ENCODE measurements around the gene PTPRZ1. TPM values are rescaled to one million over a fixed set of nuclear protein-coding genes. Genes with fewer than 3 reads are reported as not detected.

Gene PTPRZ1
- total and polyA plus RNA-seq, 9 donors: 0.45 to 2.0 (median 0.83) TPM

- intact Hi-C loops (cut with DNase I): no loop called here
- Histone ChIP-seq H3K4me1 (ENCODE audit: insufficient read depth) (no peaks in the 10 kb centered on the region), H3K4me3 (no peak overlapping the region), H3K27ac (no peak overlapping the region), H3K9me3 (no peaks in the 10 kb centered on the region), H3K36me3 (no peaks in the 10 kb centered on the region), H3K27me3 (no peaks in the 10 kb centered on the region)
- 86 to 96% (median 92%) methylated on average over 1 of the region's 1 CpG for WGBS, 3 donors
- TF ChIP-seq POLR2A (IDR thresholded peaks at IDR 0.05) (no peak), CTCF (IDR thresholded peaks at IDR 0.05) (no peak), EP300 (IDR thresholded peaks at IDR 0.05) (no peak)
- no peak for DNase-seq
Measured at GRCh38 chr7:122067077-122067476, 194.1 kb downstream of the PTPRZ1 start.

- WGBS, 3 donors: 79 to 88% (median 82%) methylated on average over 1 of the region's 1 CpG
- intact Hi-C loops (cut with DNase I): no loop called here
- no peak for DNase-seq
- H3K4me1 ChIP-seq (ENCODE audit: insufficient read depth): no peaks in the 10 kb centered on the region
- no peaks in the 10 kb centered on the region for H3K27me3 ChIP-seq
- H3K36me3 ChIP-seq: no peaks in the 10 kb centered on the region
- H3K4me3 ChIP-seq: no peak overlapping the region
- no peak overlapping the region for H3K27ac ChIP-seq
- no peaks in the 10 kb centered on the region for H3K9me3 ChIP-seq
- TF ChIP-seq CTCF (IDR thresholded peaks at IDR 0.05) (no peak), POLR2A (IDR thresholded peaks at IDR 0.05) (no peak), EP300 (IDR thresholded peaks at IDR 0.05) (no peak)
Measured at GRCh38 chr7:122068046-122068445, 195.1 kb downstream of the PTPRZ1 start.

- TF ChIP-seq POLR2A (IDR thresholded peaks at IDR 0.05) (no peak), CTCF (IDR thresholded peaks at IDR 0.05) (no peak), EP300 (IDR thresholded peaks at IDR 0.05) (no peak)
- Histone ChIP-seq H3K9me3 (no peaks in the 10 kb centered on the region), H3K36me3 (no peaks in the 10 kb centered on the region), H3K27me3 (no peaks in the 10 kb centered on the region), H3K4me3 (no peak overlapping the region), H3K27ac (no peak overlapping the region), H3K4me1 (ENCODE audit: insufficient read depth) (no peaks in the 10 kb centered on the region)
- intact Hi-C loops (cut with DNase I): no loop called here
- no peak for DNase-seq
- WGBS, 3 donors: 63 to 65% (median 64%) methylated on average over 3 of the region's 3 CpGs
Measured at GRCh38 chr7:122068999-122069398, 196.0 kb downstream of the PTPRZ1 start.

GRCh38 chr7:122070062-122070461 lies 197.1 kb downstream of the PTPRZ1 start:
- Histone ChIP-seq H3K9me3 (no peaks in the 10 kb centered on the region), H3K27ac (no peak overlapping the region), H3K4me1 (ENCODE audit: insufficient read depth) (no peaks in the 10 kb centered on the region), H3K27me3 (no peaks in the 10 kb centered on the region), H3K4me3 (no peak overlapping the region), H3K36me3 (no peaks in the 10 kb centered on the region)
- DNase-seq: no peak
- WGBS, 3 donors: 61 to 67% (median 62%) methylated on average over 1 of the region's 1 CpG
- TF ChIP-seq POLR2A (IDR thresholded peaks at IDR 0.05): no peak
- no peak for TF ChIP-seq CTCF (IDR thresholded peaks at IDR 0.05)
- TF ChIP-seq EP300 (IDR thresholded peaks at IDR 0.05): no peak
- intact Hi-C loops (cut with DNase I): no loop called here

- intact Hi-C loops (cut with DNase I): no loop called here
- no peak for DNase-seq
- Histone ChIP-seq H3K4me3 (no peak overlapping the region), H3K27me3 (no peaks in the 10 kb centered on the region), H3K4me1 (ENCODE audit: insufficient read depth) (no peaks in the 10 kb centered on the region), H3K36me3 (no peaks in the 10 kb centered on the region), H3K27ac (no peak overlapping the region), H3K9me3 (no peaks in the 10 kb centered on the region)
- 84 to 89% (median 87%) methylated on average over 3 of the region's 3 CpGs for WGBS, 3 donors
- TF ChIP-seq CTCF (IDR thresholded peaks at IDR 0.05): no peak
- TF ChIP-seq EP300 (IDR thresholded peaks at IDR 0.05): no peak
- no peak for TF ChIP-seq POLR2A (IDR thresholded peaks at IDR 0.05)
Measured at GRCh38 chr7:122070834-122071233, 197.9 kb downstream of the PTPRZ1 start.
